K562 (cell line): ENCODE measurements around the gene SGPP1. TPM values are rescaled to one million over a fixed set of nuclear protein-coding genes. Genes with fewer than 3 reads are reported as not detected.
A peak's percentile ranks its signal among the peaks of the same experiment; 100 is the strongest.

ENCODE experiments used
- ATF7 ChIP-seq: fragments of 450-650 bp; IDR thresholded peaks from 2 replicates; pipeline ENCODE4 v1.7.1; 2014; ENCODE audit warnings: mild to moderate bottlenecking, moderate library complexity
- HDAC3 ChIP-seq: fragments of 450-650 bp; IDR thresholded peaks from 2 replicates; pipeline ENCODE4 v1.6.1; 2018; ENCODE audit warnings: borderline replicate concordance, mild to moderate bottlenecking, moderate library complexity; ENCODE audit not compliant: partially characterized antibody
- HEY1 ChIP-seq: fragments of 250-450 bp; sonication (Bioruptor Pico); IDR thresholded peaks from 2 replicates; pipeline ENCODE4 v1.5.0; 2020; ENCODE audit warnings: mild to moderate bottlenecking, moderate library complexity, borderline replicate concordance
- KDM2B ChIP-seq: fragments of 250-450 bp; sonication (Bioruptor Pico); IDR thresholded peaks from 2 replicates; pipeline ENCODE4 v1.8.0; 2021; ENCODE audit warnings: mild to moderate bottlenecking, moderate library complexity
- PCBP1 ChIP-seq: fragments of 200-400 bp; formaldehyde crosslinking; IDR thresholded peaks from 2 replicates; pipeline ENCODE4 v1.6.1; 2018; ENCODE audit warnings: mild to moderate bottlenecking, low read depth, low read length; ENCODE audit not compliant: poor library complexity, severe bottlenecking
- POLR2A ChIP-seq: fragments of 450-650 bp; conservative IDR thresholded peaks from 2 replicates; pipeline ENCODE4 v1.6.1; 2016
- SUPT5H ChIP-seq: fragments of 450-650 bp; IDR thresholded peaks from 2 replicates; pipeline ENCODE4 v1.6.1; 2016
- TRIM28 ChIP-seq: fragments of 450-650 bp; IDR thresholded peaks from 2 replicates; pipeline ENCODE4 v1.6.1; 2017
- polyA plus RNA-seq, 8 experiments: library from polyadenylated mRNA; depleted of rRNA in 4 of 8; stranded (reverse) in 5 of 8; unstranded in 3 of 8; fragments of >200 nt; fragmentation: Nextera tagmentation in 2 of 8; fragmentation: Illumina TruSeq in 1 of 8; extraction: Ambion mirVana in 2 of 8; extraction: Trizol in 1 of 8; gene quantifications; 2 replicates each; pipeline versions ENCODE4 v1.2.1 to v1.2.3, GENCODE V29; 2011 to 2014; ENCODE audit warnings: inconsistent platforms in 1 of 8, missing spikeins in 1 of 8
- total RNA-seq, 7 experiments: library from RNA; depleted of rRNA in 6 of 7; stranded (reverse); fragments of >200 nt in 6 of 7; fragmentation: Illumina TruSeq in 2 of 7; extraction: Trizol in 2 of 7; gene quantifications; 2 replicates each; pipeline versions ENCODE4 v1.2.1 to v1.2.3, GENCODE V29; 2011 to 2021; ENCODE audit warnings: low replicate concordance in 1 of 7
- TF ChIP-seq, protein P1 (sequence below), 2 experiments: fragments of 200-800 bp in 1 of 2; sonication (Bioruptor generic) in 1 of 2; sonication (generic) in 1 of 2; formaldehyde crosslinking in 1 of 2; IDR thresholded peaks in 1 of 2; conservative IDR thresholded peaks in 1 of 2; 2 replicates each; pipeline versions ENCODE4 v1.5.0 to v1.6.1; 2016 to 2020; ENCODE audit warnings: missing compliant biosample characterization in 1 of 2, missing genetic modification characterization in 1 of 2, missing genetic modification reagents in 1 of 2
- TF ChIP-seq, protein P2 (sequence below): fragments of 450-650 bp; IDR thresholded peaks from 2 replicates; pipeline ENCODE4 v1.6.1; 2017; ENCODE audit warnings: mild to moderate bottlenecking, moderate library complexity
- TF ChIP-seq, protein P3 (sequence below): fragments of 450-650 bp; IDR thresholded peaks from 2 replicates; pipeline ENCODE4 v1.6.1; 2016; ENCODE audit warnings: mild to moderate bottlenecking, moderate library complexity

SGPP1 gene
- total and polyA plus RNA-seq, 9 of the 15 experiments (the other 6 are each of a cell fraction or from before 2014, with no cell fraction given), result 2.2 to 7.3 (median 5.6) TPM

DNA sequence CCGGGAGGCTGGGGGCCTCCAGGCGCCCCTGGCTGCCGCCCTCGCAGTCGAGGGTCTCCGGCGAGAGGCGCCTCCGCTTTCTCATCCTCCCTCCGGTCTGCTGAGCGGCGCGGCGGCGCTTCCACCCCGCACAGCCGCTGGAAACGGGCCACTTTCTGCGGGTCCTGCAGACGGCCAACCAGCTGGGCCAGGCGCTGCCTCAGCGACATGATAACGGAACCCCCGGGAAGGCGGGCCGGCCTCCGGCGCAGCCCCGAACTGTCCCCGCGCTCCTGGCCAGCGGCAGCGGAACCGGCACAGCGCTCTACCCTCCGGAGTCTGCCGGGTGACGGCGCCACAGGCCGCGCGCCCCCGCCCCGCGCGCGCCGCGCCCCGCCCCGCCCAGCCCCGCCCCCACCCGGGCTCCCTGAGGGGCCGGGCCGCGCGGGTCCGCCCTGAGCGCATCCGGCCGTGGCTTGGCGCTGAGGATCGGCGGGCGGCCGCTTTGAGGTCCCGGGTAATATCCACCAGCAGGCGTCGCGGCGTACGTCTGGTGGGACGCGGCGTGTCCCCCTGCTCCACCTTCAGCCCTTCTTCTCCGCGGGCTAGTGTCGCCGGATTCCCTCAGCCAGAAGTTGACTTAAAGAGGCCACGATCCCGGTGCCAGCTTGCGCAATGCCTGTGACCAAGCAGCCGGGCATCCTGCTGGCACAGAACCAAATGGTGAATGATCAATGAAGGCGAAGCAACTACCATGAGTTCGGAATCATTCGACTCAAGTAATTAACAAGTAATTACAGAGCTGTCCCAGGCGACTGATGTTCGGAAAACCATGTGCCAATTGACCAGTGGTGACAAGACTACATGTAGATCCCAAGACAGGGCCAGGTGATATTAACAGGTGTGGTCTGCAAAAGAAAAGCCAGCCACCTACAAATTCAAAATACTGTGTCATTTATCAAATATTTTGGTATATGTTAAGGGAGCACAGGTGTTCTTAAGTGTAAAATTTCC is at the start of gene SGPP1 (continued):
- TF ChIP-seq, protein P1, sequence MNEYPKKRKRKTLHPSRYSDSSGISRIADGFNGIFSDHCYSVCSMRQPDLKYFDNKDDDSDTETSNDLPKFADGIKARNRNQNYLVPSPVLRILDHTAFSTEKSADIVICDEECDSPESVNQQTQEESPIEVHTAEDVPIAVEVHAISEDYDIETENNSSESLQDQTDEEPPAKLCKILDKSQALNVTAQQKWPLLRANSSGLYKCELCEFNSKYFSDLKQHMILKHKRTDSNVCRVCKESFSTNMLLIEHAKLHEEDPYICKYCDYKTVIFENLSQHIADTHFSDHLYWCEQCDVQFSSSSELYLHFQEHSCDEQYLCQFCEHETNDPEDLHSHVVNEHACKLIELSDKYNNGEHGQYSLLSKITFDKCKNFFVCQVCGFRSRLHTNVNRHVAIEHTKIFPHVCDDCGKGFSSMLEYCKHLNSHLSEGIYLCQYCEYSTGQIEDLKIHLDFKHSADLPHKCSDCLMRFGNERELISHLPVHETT (CRISPR knock-in tag; conservative IDR thresholded peaks at IDR 0.05 in 1 of 2, IDR thresholded peaks at IDR 0.05 in 1 of 2), result peak in 1 of 2 experiments; percentile 59; a peak in 1 of 4 replicates
- TF ChIP-seq TRIM28, result no peak
- TF ChIP-seq HDAC3, result no peak
- no peak for TF ChIP-seq PCBP1
- TF ChIP-seq HEY1 (CRISPR knock-in tag), result no peak
- TF ChIP-seq KDM2B (CRISPR knock-in tag), result no peak
- peak; percentile 56 for TF ChIP-seq SUPT5H
- TF ChIP-seq POLR2A, result peak; percentile 65
- TF ChIP-seq, protein P2, sequence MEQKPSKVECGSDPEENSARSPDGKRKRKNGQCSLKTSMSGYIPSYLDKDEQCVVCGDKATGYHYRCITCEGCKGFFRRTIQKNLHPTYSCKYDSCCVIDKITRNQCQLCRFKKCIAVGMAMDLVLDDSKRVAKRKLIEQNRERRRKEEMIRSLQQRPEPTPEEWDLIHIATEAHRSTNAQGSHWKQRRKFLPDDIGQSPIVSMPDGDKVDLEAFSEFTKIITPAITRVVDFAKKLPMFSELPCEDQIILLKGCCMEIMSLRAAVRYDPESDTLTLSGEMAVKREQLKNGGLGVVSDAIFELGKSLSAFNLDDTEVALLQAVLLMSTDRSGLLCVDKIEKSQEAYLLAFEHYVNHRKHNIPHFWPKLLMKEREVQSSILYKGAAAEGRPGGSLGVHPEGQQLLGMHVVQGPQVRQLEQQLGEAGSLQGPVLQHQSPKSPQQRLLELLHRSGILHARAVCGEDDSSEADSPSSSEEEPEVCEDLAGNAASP, result no peak
- TF ChIP-seq ATF7, result no peak
- TF ChIP-seq, protein P3, sequence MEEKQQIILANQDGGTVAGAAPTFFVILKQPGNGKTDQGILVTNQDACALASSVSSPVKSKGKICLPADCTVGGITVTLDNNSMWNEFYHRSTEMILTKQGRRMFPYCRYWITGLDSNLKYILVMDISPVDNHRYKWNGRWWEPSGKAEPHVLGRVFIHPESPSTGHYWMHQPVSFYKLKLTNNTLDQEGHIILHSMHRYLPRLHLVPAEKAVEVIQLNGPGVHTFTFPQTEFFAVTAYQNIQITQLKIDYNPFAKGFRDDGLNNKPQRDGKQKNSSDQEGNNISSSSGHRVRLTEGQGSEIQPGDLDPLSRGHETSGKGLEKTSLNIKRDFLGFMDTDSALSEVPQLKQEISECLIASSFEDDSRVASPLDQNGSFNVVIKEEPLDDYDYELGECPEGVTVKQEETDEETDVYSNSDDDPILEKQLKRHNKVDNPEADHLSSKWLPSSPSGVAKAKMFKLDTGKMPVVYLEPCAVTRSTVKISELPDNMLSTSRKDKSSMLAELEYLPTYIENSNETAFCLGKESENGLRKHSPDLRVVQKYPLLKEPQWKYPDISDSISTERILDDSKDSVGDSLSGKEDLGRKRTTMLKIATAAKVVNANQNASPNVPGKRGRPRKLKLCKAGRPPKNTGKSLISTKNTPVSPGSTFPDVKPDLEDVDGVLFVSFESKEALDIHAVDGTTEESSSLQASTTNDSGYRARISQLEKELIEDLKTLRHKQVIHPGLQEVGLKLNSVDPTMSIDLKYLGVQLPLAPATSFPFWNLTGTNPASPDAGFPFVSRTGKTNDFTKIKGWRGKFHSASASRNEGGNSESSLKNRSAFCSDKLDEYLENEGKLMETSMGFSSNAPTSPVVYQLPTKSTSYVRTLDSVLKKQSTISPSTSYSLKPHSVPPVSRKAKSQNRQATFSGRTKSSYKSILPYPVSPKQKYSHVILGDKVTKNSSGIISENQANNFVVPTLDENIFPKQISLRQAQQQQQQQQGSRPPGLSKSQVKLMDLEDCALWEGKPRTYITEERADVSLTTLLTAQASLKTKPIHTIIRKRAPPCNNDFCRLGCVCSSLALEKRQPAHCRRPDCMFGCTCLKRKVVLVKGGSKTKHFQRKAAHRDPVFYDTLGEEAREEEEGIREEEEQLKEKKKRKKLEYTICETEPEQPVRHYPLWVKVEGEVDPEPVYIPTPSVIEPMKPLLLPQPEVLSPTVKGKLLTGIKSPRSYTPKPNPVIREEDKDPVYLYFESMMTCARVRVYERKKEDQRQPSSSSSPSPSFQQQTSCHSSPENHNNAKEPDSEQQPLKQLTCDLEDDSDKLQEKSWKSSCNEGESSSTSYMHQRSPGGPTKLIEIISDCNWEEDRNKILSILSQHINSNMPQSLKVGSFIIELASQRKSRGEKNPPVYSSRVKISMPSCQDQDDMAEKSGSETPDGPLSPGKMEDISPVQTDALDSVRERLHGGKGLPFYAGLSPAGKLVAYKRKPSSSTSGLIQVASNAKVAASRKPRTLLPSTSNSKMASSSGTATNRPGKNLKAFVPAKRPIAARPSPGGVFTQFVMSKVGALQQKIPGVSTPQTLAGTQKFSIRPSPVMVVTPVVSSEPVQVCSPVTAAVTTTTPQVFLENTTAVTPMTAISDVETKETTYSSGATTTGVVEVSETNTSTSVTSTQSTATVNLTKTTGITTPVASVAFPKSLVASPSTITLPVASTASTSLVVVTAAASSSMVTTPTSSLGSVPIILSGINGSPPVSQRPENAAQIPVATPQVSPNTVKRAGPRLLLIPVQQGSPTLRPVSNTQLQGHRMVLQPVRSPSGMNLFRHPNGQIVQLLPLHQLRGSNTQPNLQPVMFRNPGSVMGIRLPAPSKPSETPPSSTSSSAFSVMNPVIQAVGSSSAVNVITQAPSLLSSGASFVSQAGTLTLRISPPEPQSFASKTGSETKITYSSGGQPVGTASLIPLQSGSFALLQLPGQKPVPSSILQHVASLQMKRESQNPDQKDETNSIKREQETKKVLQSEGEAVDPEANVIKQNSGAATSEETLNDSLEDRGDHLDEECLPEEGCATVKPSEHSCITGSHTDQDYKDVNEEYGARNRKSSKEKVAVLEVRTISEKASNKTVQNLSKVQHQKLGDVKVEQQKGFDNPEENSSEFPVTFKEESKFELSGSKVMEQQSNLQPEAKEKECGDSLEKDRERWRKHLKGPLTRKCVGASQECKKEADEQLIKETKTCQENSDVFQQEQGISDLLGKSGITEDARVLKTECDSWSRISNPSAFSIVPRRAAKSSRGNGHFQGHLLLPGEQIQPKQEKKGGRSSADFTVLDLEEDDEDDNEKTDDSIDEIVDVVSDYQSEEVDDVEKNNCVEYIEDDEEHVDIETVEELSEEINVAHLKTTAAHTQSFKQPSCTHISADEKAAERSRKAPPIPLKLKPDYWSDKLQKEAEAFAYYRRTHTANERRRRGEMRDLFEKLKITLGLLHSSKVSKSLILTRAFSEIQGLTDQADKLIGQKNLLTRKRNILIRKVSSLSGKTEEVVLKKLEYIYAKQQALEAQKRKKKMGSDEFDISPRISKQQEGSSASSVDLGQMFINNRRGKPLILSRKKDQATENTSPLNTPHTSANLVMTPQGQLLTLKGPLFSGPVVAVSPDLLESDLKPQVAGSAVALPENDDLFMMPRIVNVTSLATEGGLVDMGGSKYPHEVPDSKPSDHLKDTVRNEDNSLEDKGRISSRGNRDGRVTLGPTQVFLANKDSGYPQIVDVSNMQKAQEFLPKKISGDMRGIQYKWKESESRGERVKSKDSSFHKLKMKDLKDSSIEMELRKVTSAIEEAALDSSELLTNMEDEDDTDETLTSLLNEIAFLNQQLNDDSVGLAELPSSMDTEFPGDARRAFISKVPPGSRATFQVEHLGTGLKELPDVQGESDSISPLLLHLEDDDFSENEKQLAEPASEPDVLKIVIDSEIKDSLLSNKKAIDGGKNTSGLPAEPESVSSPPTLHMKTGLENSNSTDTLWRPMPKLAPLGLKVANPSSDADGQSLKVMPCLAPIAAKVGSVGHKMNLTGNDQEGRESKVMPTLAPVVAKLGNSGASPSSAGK, result 0 out of 2 replicates have a peak, but pooled peaks have one; percentile 18
